ENCODE results near the gene PFDN5.

- no peak for TF ChIP-seq EZH2 (IDR thresholded peaks at IDR 0.05; ENCODE audit: borderline replicate concordance, low read length)
- TF ChIP-seq CTCF (conservative IDR thresholded peaks at IDR 0.05 in 1 of 2, IDR thresholded peaks at IDR 0.05 in 1 of 2; ENCODE audit: extremely low read depth in 1 of 2, insufficient read depth in 1 of 2, low read depth in 1 of 2, low read length in 2 of 2) = no peak
These were observed 49.1 kb downstream of the PFDN5 start for GRCh38 chr12:53344487-53344823.
